Right kidney (tissue), 1 donor: ENCODE measurements around the gene EPHA5.

Experiments
- DNase-seq: peaks from one replicate; pipeline ENCODE4 v3.0.0-alpha.2; 2016

Gene EPHA5

GRCh38 chr4:65495439-65495838 lies 174.8 kb downstream of the EPHA5 start:
- DNase-seq: no peak

DNA sequence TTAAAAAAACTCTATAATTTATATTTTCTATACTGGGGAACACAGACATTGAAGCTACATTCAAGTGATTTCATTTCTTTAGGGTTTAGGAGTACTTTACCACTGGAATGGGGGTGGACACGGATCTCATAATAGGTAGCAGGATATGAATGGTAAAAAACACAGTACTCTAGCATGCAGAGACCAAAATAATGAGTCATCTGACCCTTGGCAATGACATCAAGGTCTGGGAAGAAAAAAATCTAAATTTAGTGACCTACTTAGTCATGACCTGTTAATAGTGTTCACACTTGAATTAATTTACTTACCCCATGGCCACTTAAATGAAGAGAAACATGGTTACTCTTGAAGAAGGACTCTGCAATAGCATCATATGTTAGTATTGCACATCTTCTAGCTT lies 187.9 kb downstream of the EPHA5 start:
- no peak for DNase-seq

GRCh38 chr4:65472531-65472930 lies 197.8 kb downstream of the EPHA5 start:
- no peak for DNase-seq

DNA sequence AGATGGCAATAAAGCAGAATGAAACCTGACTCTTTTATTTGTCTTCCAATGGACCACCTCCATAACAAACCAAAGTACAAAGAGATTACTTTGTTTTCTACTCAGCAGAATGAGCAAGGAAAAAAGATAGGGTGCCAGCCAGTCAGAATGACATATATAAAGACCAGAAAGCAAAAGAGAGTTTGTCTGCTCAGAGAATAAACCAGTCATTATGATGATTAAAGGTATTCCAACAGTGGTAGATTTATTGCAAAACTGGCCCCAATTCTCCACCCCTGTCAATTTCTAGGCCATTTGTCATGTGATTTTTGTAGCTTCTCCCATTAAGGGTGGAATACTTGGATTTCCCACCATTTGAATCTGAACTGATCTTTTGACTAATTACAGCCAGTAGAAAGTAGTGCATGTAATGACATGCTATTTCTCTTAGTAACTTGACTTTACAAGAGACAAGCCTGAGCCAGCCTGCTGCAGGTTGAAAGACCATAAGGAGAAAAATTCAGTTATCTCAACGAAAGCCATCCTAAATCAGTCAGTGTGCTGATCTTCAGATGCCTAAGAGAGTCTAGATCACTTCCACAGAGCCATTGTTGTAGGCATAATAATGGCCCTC lies 203.1 kb downstream of the EPHA5 start:
- no peak for DNase-seq

DNA sequence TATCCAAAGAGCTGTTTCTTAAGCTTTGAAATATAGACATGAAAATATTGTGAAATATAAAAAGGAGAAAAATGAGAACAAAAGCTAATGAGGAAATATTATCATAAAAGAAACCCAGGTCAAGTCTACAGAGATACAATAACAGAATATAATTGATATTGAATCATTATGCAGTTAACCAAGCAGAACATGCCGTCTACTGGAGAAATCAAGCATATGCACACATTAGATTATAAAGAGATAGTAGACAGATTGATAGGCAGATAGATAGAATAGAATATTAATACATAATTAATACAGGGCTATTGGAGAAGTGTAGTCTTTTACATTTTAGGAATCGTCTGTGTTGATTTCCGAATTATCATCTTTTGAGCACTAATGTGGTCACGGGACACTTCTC lies 208.5 kb downstream of the EPHA5 start:
- DNase-seq: no peak

DNA sequence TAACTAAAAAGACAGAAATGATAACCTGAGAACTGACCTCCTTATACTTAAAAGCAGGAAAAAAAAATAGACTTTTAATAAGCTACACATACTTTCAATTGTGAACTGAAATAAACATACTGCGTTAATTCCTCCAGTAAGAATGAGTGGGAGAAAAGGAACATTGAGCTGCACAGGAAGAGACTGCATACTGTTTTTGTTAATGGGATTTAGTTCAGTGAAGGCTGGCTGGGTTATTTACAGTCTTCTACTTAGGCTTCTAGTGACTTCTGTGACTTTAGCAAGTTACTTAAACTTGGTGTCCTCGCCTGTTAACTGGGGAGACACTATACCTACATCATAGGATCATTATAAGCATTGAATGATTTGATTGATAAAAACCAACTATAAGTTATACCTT lies 213.3 kb downstream of the EPHA5 start:
- no peak for DNase-seq

GRCh38 chr4:65456579-65456978 lies 213.7 kb downstream of the EPHA5 start:
- no peak for DNase-seq

DNA sequence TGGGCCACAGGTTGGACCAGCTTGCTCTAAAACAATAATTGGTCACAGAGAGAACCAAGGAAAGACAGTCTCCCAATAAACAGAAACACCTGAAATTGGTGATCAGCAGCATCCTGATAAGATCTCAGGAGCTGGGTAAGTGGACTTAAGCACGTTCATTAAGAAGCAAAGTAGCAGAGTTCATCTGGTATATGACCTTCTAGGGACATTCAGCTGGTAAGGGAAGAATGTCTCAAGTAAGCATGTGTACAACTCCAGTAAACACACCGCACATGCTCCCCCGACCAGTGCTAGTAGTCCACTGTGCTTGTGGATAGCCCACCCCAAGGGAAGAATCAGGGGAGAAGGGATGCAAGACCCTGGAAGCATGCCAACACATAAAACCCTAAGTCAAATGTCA lies 216.9 kb downstream of the EPHA5 start:
- no peak for DNase-seq

- no peak for DNase-seq
Observed at GRCh38 chr4:65450899-65451298, 219.4 kb downstream of the EPHA5 start.

- no peak for DNase-seq
Observed at GRCh38 chr4:65437102-65437501, 233.2 kb downstream of the EPHA5 start.

GRCh38 chr4:65422109-65422508 lies 248.2 kb downstream of the EPHA5 start:
- DNase-seq: no peak

DNA sequence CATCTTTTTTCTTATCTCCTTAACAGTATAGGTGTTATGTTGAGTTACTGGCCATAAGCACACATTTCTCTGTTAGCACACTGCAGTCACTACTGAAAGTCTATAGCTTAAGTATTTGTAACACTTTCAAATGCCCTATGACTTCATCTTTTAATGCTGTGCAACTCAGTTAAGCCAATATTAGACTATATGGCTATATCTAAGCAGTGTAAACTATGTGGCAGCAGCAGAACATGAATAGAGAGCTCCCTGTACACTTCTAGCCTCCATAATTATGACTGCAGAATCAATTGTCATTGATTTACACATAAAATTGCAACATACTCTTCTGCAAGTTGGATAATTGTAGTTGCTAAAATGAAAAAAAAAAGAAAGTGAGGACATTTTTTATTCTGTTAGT lies 250.3 kb downstream of the EPHA5 start:
- no peak for DNase-seq

DNA sequence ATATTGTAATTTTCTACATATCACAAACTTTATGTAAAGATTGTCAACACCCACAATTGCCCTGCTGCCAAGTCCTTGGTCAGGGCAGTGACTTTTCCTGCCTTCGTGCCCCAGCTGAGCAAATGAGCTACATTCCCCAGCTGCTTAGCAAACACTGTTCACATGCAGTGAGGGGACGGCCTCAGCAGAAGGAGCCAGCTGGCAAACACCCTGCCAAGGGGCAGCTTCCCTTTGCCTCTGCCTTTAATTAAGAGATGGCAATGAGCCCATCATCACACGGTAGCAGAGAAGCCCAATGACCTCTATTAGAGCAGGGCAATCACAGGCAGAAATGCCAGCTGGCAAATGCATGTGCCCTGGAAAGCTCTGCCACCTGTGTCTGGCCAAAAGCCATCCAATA lies 253.4 kb downstream of the EPHA5 start:
- DNase-seq: no peak

DNA sequence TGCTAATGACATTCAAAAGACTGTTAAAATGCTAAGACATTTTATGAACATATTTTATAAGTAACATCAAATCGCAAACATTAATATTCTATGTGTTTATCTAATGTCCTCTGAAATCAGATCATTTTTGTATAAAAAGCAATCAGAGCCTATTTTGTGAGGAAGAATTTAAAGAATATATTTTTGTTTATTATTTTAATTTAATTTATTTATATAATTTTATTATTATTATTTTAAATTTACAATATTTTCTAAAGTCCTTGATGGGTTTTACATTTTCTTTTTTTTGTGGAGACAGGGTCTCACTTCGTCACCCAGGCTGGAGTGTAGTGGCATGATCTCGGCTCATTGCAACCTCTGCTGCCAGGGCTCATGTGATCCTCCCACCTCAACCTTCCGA lies 262.8 kb downstream of the EPHA5 start:
- no peak for DNase-seq

GRCh38 chr4:65401083-65401482 lies 269.2 kb downstream of the EPHA5 start:
- DNase-seq: no peak

DNA sequence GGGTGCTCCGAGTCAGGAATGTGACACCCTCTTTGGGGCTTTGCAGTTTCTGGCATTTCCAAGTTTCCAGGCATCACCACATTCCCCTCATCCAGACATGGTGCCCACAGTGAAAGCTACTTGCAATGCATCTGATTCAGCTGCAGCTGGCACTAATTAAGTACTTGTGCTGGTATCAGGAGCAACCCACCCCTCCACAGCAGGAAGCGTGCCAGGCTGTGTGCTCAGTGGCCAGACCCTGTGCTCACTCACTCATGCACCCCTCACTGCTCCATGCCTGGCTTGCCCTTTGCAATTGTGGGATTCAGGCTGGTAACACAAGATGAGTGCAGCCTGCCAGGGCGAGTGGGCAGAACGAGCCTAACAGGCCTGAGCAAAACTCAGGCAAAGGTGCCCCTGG lies 271.2 kb downstream of the EPHA5 start:
- no peak for DNase-seq

- no peak for DNase-seq
Observed at GRCh38 chr4:65393078-65393477, 277.2 kb downstream of the EPHA5 start.

- no peak for DNase-seq
Observed at GRCh38 chr4:65392488-65392887, 277.8 kb downstream of the EPHA5 start.

GRCh38 chr4:65391814-65392213 lies 278.5 kb downstream of the EPHA5 start:
- no peak for DNase-seq

- DNase-seq: no peak
Observed at GRCh38 chr4:65391382-65391781, 278.9 kb downstream of the EPHA5 start.

- DNase-seq: no peak
Observed at GRCh38 chr4:65386927-65387326, 283.4 kb downstream of the EPHA5 start.

- no peak for DNase-seq
Observed at GRCh38 chr4:65383589-65384305, 286.5 kb downstream of the EPHA5 start.

DNA sequence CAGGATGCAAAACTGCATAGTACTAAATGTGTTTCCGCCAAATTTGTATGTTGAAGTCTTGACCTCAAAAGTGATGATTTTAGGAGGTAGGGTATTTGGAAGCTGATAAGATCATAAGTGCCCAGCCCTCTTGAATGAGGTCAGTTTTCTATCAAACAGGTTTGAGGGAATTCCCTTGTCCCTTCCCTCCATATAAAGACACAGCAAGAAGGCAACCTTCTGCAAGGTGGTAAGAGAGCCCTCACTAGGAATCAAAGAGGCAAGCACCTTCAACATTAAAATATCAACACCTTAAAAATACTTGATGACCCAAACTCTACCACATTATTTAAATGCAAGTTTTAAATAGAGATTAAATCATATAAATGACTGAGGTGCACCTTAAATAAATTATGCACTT lies 288.6 kb downstream of the EPHA5 start:
- no peak for DNase-seq

DNA sequence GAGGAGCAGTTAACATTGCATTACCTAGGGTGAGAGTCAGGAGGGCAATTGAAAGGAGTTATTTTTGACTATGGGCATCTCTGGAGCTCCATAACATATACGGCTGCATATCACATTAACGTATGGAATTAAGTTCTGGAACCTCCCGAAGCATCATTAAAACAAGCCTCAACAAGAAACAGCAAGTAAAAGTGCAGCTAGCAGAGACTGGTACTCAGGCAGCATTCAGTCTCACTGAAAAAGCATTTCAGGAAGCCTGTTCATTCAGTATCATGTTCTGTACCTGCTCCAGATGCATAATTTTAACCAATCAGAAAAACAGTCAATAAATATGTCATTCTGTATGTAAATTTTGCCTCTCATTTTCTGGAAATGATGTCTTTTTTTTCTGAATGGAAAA lies 299.6 kb downstream of the EPHA5 start:
- DNase-seq: no peak

- no peak for DNase-seq
Observed at GRCh38 chr4:65367306-65367705, 303.0 kb downstream of the EPHA5 start.
